PFSK-1 (cell line): ENCODE data around the gene GLIPR2.

Experiments used
- FOXP2 ChIP-seq: optimal IDR thresholded peaks from 2 replicates; pipeline ENCODE3; 2011; ENCODE audit warnings: borderline replicate concordance, control low read depth, inconsistent platforms; ENCODE audit not compliant: insufficient read depth; ENCODE audit errors: extremely low read length, extremely low read depth
- POLR2AphosphoS5 ChIP-seq: IDR thresholded peaks from 2 replicates; pipeline ENCODE4 v1.6.1; 2012; ENCODE audit warnings: low read depth, mild to moderate bottlenecking, control low read depth, low read length, moderate library complexity
- REST ChIP-seq, 2 experiments: IDR thresholded peaks; 2 replicates each; pipeline versions ENCODE4 v1.6.1 to v1.8.0; 2011 to 2012; ENCODE audit warnings: low read depth in 2 of 2, low read length in 2 of 2, control low read depth in 1 of 2, inconsistent platforms in 1 of 2, mild to moderate bottlenecking in 1 of 2, moderate library complexity in 1 of 2; ENCODE audit not compliant: insufficient read depth in 1 of 2
- SIN3A ChIP-seq: IDR thresholded peaks from 2 replicates; pipeline ENCODE4 v1.6.1; 2012; ENCODE audit warnings: mild to moderate bottlenecking, low read length, moderate library complexity, borderline replicate concordance; ENCODE audit not compliant: insufficient read depth
- TAF1 ChIP-seq: IDR thresholded peaks from 2 replicates; pipeline ENCODE4 v1.6.1; 2012; ENCODE audit warnings: low read length, control low read depth, borderline replicate concordance; ENCODE audit not compliant: insufficient read depth

Gene GLIPR2

DNA sequence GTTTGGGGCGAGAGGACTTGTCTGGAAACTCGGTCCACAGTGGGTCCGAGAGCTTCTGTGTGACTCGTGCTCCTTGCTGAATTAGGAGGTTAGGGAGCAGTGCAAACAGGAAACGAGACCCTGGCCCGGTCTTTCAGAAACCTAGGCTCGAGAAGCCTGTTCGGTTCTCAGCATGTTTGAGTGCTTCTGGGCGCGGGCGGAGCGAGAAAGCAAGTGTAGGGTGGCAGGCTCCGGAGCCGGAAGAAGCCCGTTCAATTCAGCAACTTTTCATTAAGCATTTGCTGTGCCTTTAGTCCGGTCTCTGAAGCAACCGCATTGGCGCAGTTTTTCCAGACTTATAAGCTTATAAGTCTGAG lies 54.7 kb downstream of the GLIPR2 start:
- TF ChIP-seq REST (IDR thresholded peaks at IDR 0.05; ENCODE audit: insufficient read depth in 1 of 2, low read depth in 2 of 2, low read length in 2 of 2), result no peak
- no peak for TF ChIP-seq SIN3A
- no peak for TF ChIP-seq POLR2AphosphoS5
- TF ChIP-seq FOXP2, result no peak
- no peak for TF ChIP-seq TAF1

GRCh38 chr9:36191686-36192085 lies 55.2 kb downstream of the GLIPR2 start:
- TF ChIP-seq SIN3A (no peak), POLR2AphosphoS5 (no peak), FOXP2 (no peak), TAF1 (no peak), REST (IDR thresholded peaks at IDR 0.05; ENCODE audit: insufficient read depth in 1 of 2, low read depth in 2 of 2, low read length in 2 of 2) (no peak)

DNA sequence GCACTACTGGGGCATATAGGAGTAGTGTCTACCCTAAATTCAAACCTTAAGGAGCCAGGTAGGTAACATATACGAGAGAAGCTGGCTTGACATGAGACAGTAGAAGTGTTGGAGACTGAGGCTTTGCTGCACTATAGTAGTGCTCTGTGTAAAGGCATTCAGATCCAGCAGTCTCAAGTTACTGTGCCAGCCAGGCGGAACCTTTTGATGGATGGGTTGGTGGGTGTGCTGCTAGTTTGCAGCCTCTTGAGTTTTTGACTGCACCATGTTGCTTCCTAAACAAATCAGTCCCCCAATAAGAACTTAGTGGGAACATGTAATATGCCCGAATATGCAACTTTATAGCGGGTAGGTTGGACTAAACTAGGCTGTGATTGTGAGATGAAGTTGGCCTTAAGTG lies 55.7 kb downstream of the GLIPR2 start:
- TF ChIP-seq TAF1, result no peak
- TF ChIP-seq FOXP2, result no peak
- TF ChIP-seq REST (IDR thresholded peaks at IDR 0.05; ENCODE audit: insufficient read depth in 1 of 2, low read depth in 2 of 2, low read length in 2 of 2), result no peak
- TF ChIP-seq SIN3A, result no peak
- no peak for TF ChIP-seq POLR2AphosphoS5

GRCh38 chr9:36193023-36193422 lies 56.5 kb downstream of the GLIPR2 start:
- TF ChIP-seq REST (IDR thresholded peaks at IDR 0.05; ENCODE audit: insufficient read depth in 1 of 2, low read depth in 2 of 2, low read length in 2 of 2), result no peak
- no peak for TF ChIP-seq TAF1
- no peak for TF ChIP-seq SIN3A
- TF ChIP-seq POLR2AphosphoS5, result no peak
- no peak for TF ChIP-seq FOXP2

DNA sequence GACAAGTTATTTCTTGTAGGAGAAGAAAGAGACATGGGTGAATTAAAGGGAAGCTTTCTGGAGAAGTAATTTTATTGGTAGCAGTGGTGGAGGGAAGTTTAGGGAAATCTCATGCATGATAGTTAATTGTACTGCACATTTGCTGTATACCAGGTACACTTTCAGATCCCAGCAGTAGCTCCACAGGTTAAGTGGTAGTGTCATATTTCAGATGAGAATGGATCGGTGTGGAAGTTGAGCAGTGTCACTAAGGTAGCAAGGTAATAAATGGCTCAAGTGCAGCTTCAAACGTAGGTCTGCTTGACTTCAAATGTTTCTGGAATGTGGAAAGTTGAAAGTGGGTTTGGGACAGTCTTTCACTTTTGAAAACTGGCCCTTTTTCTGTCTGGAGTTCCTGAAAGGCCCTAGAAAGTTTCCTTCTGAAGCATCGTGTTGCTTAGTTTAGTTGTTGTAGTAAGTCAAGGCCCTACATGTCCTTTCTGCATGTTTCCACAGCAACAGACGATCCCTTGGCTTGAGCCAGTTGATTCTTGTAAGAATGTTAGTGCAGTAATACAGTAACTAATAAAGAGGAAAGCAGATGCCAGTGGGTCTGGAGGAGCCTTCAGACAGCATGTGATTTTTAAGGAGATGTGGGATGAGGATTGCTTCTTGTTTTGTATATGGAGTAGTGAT lies 57.9 kb downstream of the GLIPR2 start:
- TF ChIP-seq FOXP2 (no peak), REST (IDR thresholded peaks at IDR 0.05; ENCODE audit: insufficient read depth in 1 of 2, low read depth in 2 of 2, low read length in 2 of 2) (no peak), SIN3A (no peak), TAF1 (no peak), POLR2AphosphoS5 (no peak)
